Tibial nerve (tissue), 4 donors: Measurements from ENCODE around the gene ZCCHC24. TPM values are rescaled to one million over a fixed set of nuclear protein-coding genes. Genes with fewer than 3 reads are reported as not detected.

Experiments used
- DNase-seq, 2 donors: peaks; one replicate each; pipeline ENCODE4 v3.0.0-alpha.2; 2019; ENCODE audit warnings: low spot score in 2 of 2
- H3K27ac ChIP-seq, 4 donors: fragments of 200-600 bp; sonication (generic) in 3 of 4; one replicate each; pipeline ENCODE4 v1.5.1; 2017 to 2019; ENCODE audit warnings: mild to moderate bottlenecking in 1 of 4
- H3K27me3 ChIP-seq, 2 donors: fragments of 200-600 bp; sonication (generic) in 1 of 2; one replicate each; pipeline versions ENCODE4 v1.5.1 to v1.6.0; 2017 to 2019
- H3K36me3 ChIP-seq, 3 donors: fragments of 200-600 bp; sonication (generic); one replicate each; pipeline ENCODE4 v1.5.1; 2018 to 2019
- H3K4me1 ChIP-seq, 4 donors: fragments of 200-600 bp; sonication (generic) in 3 of 4; one replicate each; pipeline ENCODE4 v1.5.1; 2017 to 2019
- H3K4me3 ChIP-seq, 4 donors: fragments of 200-600 bp; sonication (generic) in 3 of 4; one replicate each; pipeline ENCODE4 v1.5.1; 2017 to 2019; ENCODE audit warnings: mild to moderate bottlenecking in 1 of 4, moderate library complexity in 1 of 4
- H3K9me3 ChIP-seq, 4 donors: fragments of 200-600 bp; sonication (generic) in 3 of 4; one replicate each; pipeline ENCODE4 v1.5.1; 2017 to 2019
- CTCF ChIP-seq, 5 experiments: fragments of 200-600 bp in 3 of 5; fragments of 450-650 bp in 2 of 5; sonication (generic) in 3 of 5; IDR thresholded peaks; one replicate each; pipeline ENCODE4 v1.5.1; 2016 to 2019; ENCODE audit warnings: antibody characterized with exemption in 5 of 5, mild to moderate bottlenecking in 3 of 5, moderate library complexity in 2 of 5
- EP300 ChIP-seq, 2 donors: sonication (generic); formaldehyde crosslinking; IDR thresholded peaks; one replicate each; pipeline ENCODE4 v1.6.1; 2017; ENCODE audit warnings: antibody characterized with exemption in 2 of 2, mild to moderate bottlenecking in 1 of 2
- POLR2A ChIP-seq, 2 donors: fragments of 450-650 bp; IDR thresholded peaks; one replicate each; pipeline ENCODE4 v1.6.1; 2017; ENCODE audit warnings: antibody characterized with exemption in 2 of 2, mild to moderate bottlenecking in 2 of 2, moderate library complexity in 2 of 2
- whole genome bisulfite sequencing, 2 donors: methylation state at CpG; one replicate each; pipeline ENCODE4 v1.1.5; 2018; 5-methylcytosine and 5-hydroxymethylcytosine counted together
- total RNA-seq, 4 donors: library from RNA; depleted of rRNA; stranded (reverse); fragments of >200 nt; gene quantifications; one replicate each; pipeline ENCODE4 v1.1.0, GENCODE V29; 2016

Gene ZCCHC24
- total RNA-seq, 4 donors from 2014 or later, result 122 to 165 (median 138) TPM

GRCh38 chr10:79452174-79452611 is 6.8 kb upstream of the ZCCHC24 start:
- no peak for TF ChIP-seq CTCF (IDR thresholded peaks at IDR 0.05)
- no peak for TF ChIP-seq EP300 (IDR thresholded peaks at IDR 0.05)
- TF ChIP-seq POLR2A (IDR thresholded peaks at IDR 0.05), result no peak
- no peak overlapping the region for H3K4me3 ChIP-seq
- WGBS, 2 donors, result 37 to 41% methylated on average over 9 of the region's 9 CpGs
- peaks cover 0 to 23% (median 0%) of the 10 kb centered on the region in 4 donors for H3K4me1 ChIP-seq
- no peaks in the 10 kb centered on the region for H3K36me3 ChIP-seq
- H3K27me3 ChIP-seq, result no peaks in the 10 kb centered on the region
- no peaks in the 10 kb centered on the region for H3K9me3 ChIP-seq
- no peak for DNase-seq
- peak overlapping the region in 1 of 4 donors; percentile 42 for H3K27ac ChIP-seq

DNA sequence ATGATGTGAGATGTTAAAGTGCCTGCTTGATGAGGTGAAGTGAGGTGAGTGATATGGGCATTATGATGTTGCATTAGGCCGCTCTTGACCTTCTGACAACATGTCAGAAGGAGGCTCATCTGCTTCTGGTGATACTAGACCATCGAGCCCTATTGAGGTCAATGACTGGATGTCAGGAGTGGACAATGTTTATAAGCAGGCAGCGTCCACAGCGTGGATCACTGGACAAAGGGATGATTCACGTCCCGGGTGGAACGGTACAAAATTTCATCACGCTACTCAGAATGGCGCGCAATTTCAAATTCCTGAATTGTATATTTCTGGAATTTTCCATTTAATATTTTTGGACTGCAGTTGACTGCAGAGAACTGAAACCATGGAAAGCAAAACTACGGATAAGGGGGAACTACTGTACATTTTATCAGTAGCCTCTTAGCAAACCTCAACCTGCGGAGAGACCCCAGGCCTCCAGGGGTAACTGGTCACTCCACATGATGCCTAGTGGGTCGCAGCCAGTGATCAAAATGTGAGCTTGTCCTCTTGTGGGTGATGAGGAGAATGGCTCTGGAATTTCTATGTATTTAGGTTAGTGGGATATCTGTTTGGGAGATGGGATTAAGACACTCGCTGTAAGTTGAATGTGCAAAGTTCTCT is 5.7 kb upstream of the ZCCHC24 start:
- H3K27ac ChIP-seq, result no peak overlapping the region

GRCh38 chr10:79449181-79450146 is 4.0 kb upstream of the ZCCHC24 start:
- 70 to 92% methylated on average over 5 of the region's 5 CpGs for whole genome bisulfite sequencing, 2 donors
- TF ChIP-seq CTCF (IDR thresholded peaks at IDR 0.05), result no peak
- no peak for TF ChIP-seq EP300 (IDR thresholded peaks at IDR 0.05)
- no peak for TF ChIP-seq POLR2A (IDR thresholded peaks at IDR 0.05)
- Histone ChIP-seq H3K27me3 (no peaks in the 10 kb centered on the region), H3K4me1 (peaks cover 0 to 27% (median 2%) of the 10 kb centered on the region in 4 donors), H3K9me3 (no peaks in the 10 kb centered on the region), H3K27ac (no peak overlapping the region), H3K4me3 (no peak overlapping the region), H3K36me3 (no peaks in the 10 kb centered on the region)
- DNase-seq, result no peak

More for the DNA sequence above, 5.7 kb upstream of the ZCCHC24 start:
- peaks cover 0 to 31% (median 2%) of the 10 kb centered on the region in 4 donors for H3K4me1 ChIP-seq
- DNase-seq, result no peak
- H3K27me3 ChIP-seq, result no peaks in the 10 kb centered on the region
- 84 to 92% methylated on average over 14 of the region's 14 CpGs for WGBS, 2 donors
- H3K9me3 ChIP-seq, result no peaks in the 10 kb centered on the region
- no peak overlapping the region for H3K4me3 ChIP-seq
- no peaks in the 10 kb centered on the region for H3K36me3 ChIP-seq
- TF ChIP-seq POLR2A (IDR thresholded peaks at IDR 0.05), result no peak
- TF ChIP-seq CTCF (IDR thresholded peaks at IDR 0.05), result no peak
- TF ChIP-seq EP300 (IDR thresholded peaks at IDR 0.05), result no peak

DNA sequence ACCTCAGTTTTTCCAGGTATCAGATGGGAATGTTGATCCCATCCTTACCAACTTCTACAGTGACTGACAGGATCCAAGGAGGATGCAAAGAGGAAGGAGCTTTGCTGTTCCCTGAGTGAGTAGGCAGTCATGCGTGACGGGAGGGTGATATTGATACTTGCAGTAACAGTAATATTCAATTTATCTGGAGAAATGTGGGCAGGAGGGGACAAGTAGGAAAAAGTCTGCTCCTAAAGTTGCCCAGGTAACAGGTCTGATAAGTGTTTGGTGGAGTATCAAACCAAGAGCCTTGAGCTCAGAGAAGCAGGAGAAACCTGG is 3.3 kb upstream of the ZCCHC24 start:
- DNase-seq, result no peak
- H3K36me3 ChIP-seq, result no peaks in the 10 kb centered on the region
- WGBS, 2 donors, result 90 to 93% methylated on average over 2 of the region's 2 CpGs

More for the DNA sequence above, 3.3 kb upstream of the ZCCHC24 start:
- no peaks in the 10 kb centered on the region for H3K27me3 ChIP-seq
- H3K27ac ChIP-seq, result no peak overlapping the region
- H3K4me1 ChIP-seq, result peaks cover 0 to 24% (median 6%) of the 10 kb centered on the region in 4 donors
- TF ChIP-seq EP300 (IDR thresholded peaks at IDR 0.05) (no peak), POLR2A (IDR thresholded peaks at IDR 0.05) (no peak), CTCF (IDR thresholded peaks at IDR 0.05) (no peak)
- no peaks in the 10 kb centered on the region for H3K9me3 ChIP-seq
- no peak overlapping the region for H3K4me3 ChIP-seq
